Right lobe of liver (tissue), 6 donors: Measurements from ENCODE around the gene PRKAR1B. TPM values are rescaled to one million over a fixed set of nuclear protein-coding genes. Genes with fewer than 3 reads are reported as not detected.

Experiments
- ATAC-seq, 4 donors: fragments of 200-7000 bp; cut with Tn5 transposase; one replicate each; pipeline ENCODE4 v1.9.1; 2020; ENCODE audit warnings: mild to moderate bottlenecking in 4 of 4, moderate library complexity in 4 of 4
- DNase-seq, 3 donors: peaks; one replicate each; pipeline ENCODE4 v3.0.0-alpha.2; 2020
- H3K27ac ChIP-seq, 3 donors: fragments of 200-600 bp; one replicate each; pipeline ENCODE4 v1.8.0; 2022
- H3K27me3 ChIP-seq, 2 donors: fragments of 200-600 bp; one replicate each; pipeline ENCODE4 v1.8.0; 2022
- H3K36me3 ChIP-seq, 4 donors: fragments of 200-600 bp; sonication (generic) in 1 of 4; one replicate each; pipeline versions ENCODE4 v1.5.1 to v1.8.0; 2017 to 2022; ENCODE audit warnings: control low read depth in 1 of 4
- H3K4me1 ChIP-seq, 4 donors: fragments of 200-600 bp; sonication (generic) in 1 of 4; one replicate each; pipeline versions ENCODE4 v1.5.1 to v1.8.0; 2017 to 2022; ENCODE audit warnings: control low read depth in 1 of 4
- H3K4me3 ChIP-seq, 3 donors: fragments of 200-600 bp; one replicate each; pipeline ENCODE4 v1.8.0; 2022
- H3K9me3 ChIP-seq, 4 donors: fragments of 200-600 bp; sonication (generic) in 1 of 4; one replicate each; pipeline versions ENCODE4 v1.5.1 to v1.8.0; 2017 to 2022; ENCODE audit warnings: control low read depth in 1 of 4
- CTCF ChIP-seq, 4 donors: fragments of 200-600 bp in 3 of 4; fragments of 450-650 bp in 1 of 4; IDR thresholded peaks; one replicate each; pipeline versions ENCODE4 v1.5.1 to v1.8.0; 2016 to 2022; ENCODE audit warnings: antibody characterized with exemption in 4 of 4, mild to moderate bottlenecking in 2 of 4
- POLR2A ChIP-seq: fragments of 450-650 bp; IDR thresholded peaks from one replicate; pipeline ENCODE4 v1.6.1; 2017; ENCODE audit warnings: antibody characterized with exemption, mild to moderate bottlenecking
- WGBS: methylation state at CpG from one replicate; pipeline ENCODE4 v1.1.6; 2018; ENCODE audit warnings: low coverage, low lambda C conversion rate; ENCODE audit not compliant: insufficient coverage; ENCODE audit errors: missing lambda C conversion rate; 5-methylcytosine and 5-hydroxymethylcytosine counted together
- intact Hi-C, 2 donors: fragments of 100-400 bp; cut with DNase I; formaldehyde crosslinking; loops; one replicate each; pipeline versions ENCODE4 v1.11.2 to v1.14.1; 2022
- total RNA-seq, 6 experiments: library from RNA; depleted of rRNA in 2 of 6; stranded (reverse); fragments of >200 nt in 2 of 6; fragmentation: NEBNext Ultra II Directional in 3 of 6; extraction: Animal tissue kit (Norgen Biotek cat#: 25700) in 3 of 6; gene quantifications; one replicate each; pipeline versions ENCODE4 v1.1.0 to v1.2.4, GENCODE V29; 2016 to 2023
- donor health status: DM: no; HTN: yes; CAD: no.
- donor health status: DM: no; HTN: no; CAD: no.
- donor health status: DM: no; HTN: no; CAD: no.
- donor health status: DM: no; HTN: yes; CAD: no.
- donor health status: DM: no; HTN: yes; CAD: no.

Gene PRKAR1B
- total RNA-seq, 6 experiments from 2014 or later, result 4.7 to 20.8 (median 11.3) TPM

- no peaks in the 10 kb centered on the region for H3K9me3 ChIP-seq
- DNase-seq (peak in 1 of 3 donors; percentile 22), ATAC-seq (no peak)
- no peaks in the 10 kb centered on the region for H3K4me1 ChIP-seq
- 87% methylated on average over 6 of the region's 15 CpGs for WGBS
- TF ChIP-seq POLR2A, result no peak
- no peak for TF ChIP-seq CTCF (IDR thresholded peaks at IDR 0.05)
- H3K36me3 ChIP-seq, result no peaks in the 10 kb centered on the region
- H3K27me3 ChIP-seq, result no peaks in the 10 kb centered on the region
- H3K27ac ChIP-seq, result no peak overlapping the region
- intact Hi-C loops, result no loop called here
- no peak overlapping the region for H3K4me3 ChIP-seq
Measured at GRCh38 chr7:748446-748845, 21.4 kb upstream of the PRKAR1B start.

DNA sequence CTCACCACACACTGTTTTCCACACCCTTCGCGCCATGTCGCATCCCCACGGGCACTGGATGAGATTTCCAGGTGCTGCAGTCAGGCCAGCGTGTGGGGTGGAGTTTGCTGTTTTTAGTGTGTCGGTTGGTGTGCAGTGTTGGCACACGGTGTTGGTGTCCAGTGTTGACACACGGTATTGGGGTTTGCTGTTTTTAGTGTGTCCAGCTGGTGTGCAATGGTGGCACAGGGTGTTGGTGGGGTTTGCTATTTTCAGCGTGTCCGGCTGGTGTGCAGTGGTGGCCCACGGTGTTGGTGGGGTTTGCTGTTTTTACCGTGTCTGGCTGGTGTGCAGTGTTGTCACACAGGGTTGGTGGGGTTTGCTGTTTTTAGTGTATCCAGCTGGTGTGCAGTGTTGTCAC is 20.1 kb upstream of the PRKAR1B start:
- Histone ChIP-seq H3K4me3 (no peak overlapping the region), H3K4me1 (no peaks in the 10 kb centered on the region), H3K9me3 (no peaks in the 10 kb centered on the region), H3K27ac (no peak overlapping the region), H3K27me3 (no peaks in the 10 kb centered on the region), H3K36me3 (no peaks in the 10 kb centered on the region)
- DNase-seq, result no peak
- intact Hi-C loops, result no loop called here
- 83% methylated on average over 7 of the region's 12 CpGs for WGBS
- no peak for ATAC-seq
- no peak for TF ChIP-seq CTCF (IDR thresholded peaks at IDR 0.05)
- no peak for TF ChIP-seq POLR2A

GRCh38 chr7:746155-747061 is 19.3 kb upstream of the PRKAR1B start:
- no peak overlapping the region for H3K27ac ChIP-seq
- intact Hi-C loops, result no loop called here
- no peaks in the 10 kb centered on the region for H3K36me3 ChIP-seq
- H3K4me3 ChIP-seq, result no peak overlapping the region
- ATAC-seq (peak in 1 of 4 donors; percentile 18), DNase-seq (peak in 1 of 3 donors; percentile 41)
- H3K4me1 ChIP-seq, result no peaks in the 10 kb centered on the region
- TF ChIP-seq CTCF (IDR thresholded peaks at IDR 0.05) (no peak), POLR2A (no peak)
- 95% methylated on average over 29 of the region's 40 CpGs for WGBS
- H3K27me3 ChIP-seq, result no peaks in the 10 kb centered on the region
- no peaks in the 10 kb centered on the region for H3K9me3 ChIP-seq

DNA sequence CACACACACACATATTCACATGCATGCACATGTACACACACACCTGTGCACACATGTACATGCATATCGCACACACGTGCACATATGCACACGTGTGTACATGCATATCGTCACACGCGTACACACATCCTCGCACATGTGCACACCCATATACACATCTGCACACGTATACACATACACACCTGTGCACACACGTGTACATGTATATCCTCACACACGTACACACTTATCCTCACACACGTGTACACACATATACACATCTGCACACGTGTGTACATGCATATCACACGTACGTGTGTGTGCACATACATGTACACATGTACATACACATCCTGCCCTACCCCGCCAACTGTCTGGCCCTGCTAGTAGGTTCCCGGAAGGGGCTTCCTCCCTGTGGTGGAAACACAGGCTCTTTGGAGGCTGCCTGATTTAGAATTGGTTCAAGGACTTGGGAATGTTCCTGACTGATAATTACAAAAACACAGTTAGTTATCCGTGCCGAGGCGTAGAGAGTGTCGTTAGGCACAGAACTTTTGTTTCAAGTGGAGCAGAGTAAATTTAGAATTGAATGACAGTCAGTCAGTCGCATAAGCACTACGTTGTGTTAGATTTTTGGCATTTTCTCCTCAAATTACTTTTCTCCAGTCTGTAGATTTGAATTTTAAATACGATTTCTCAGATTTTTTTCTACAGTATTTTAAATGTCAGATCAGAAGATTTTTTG is 18.5 kb upstream of the PRKAR1B start:
- 95% methylated on average over 23 of the region's 23 CpGs for WGBS

More for the DNA sequence above, 18.5 kb upstream of the PRKAR1B start:
- DNase-seq, result no peak
- Histone ChIP-seq H3K27ac (no peak overlapping the region), H3K4me1 (no peaks in the 10 kb centered on the region), H3K9me3 (no peaks in the 10 kb centered on the region), H3K36me3 (no peaks in the 10 kb centered on the region), H3K4me3 (no peak overlapping the region), H3K27me3 (no peaks in the 10 kb centered on the region)
- ATAC-seq, result no peak
- intact Hi-C loops, result no loop called here
- no peak for TF ChIP-seq POLR2A
- no peak for TF ChIP-seq CTCF (IDR thresholded peaks at IDR 0.05)
